HCT116 (cell line): ENCODE results near the gene NOC4L.

Source experiments
- CTCF ChIP-seq, 3 experiments: fragments of 200-600 bp in 1 of 3; sonication (generic) in 1 of 3; IDR thresholded peaks in 2 of 3; conservative IDR thresholded peaks in 1 of 3; 2 replicates each; pipeline ENCODE4 v1.5.1; 2012 to 2017; ENCODE audit warnings: low read depth in 2 of 3, low read length in 2 of 3, antibody characterized with exemption in 1 of 3, borderline replicate concordance in 1 of 3, control low read depth in 1 of 3, mild to moderate bottlenecking in 1 of 3, mixed read lengths in 1 of 3, mixed run types in 1 of 3, moderate library complexity in 1 of 3; ENCODE audit not compliant: insufficient read depth in 1 of 3
- ZNF274 ChIP-seq: fragments of 200-500 bp; sonication (Bioruptor generic); IDR thresholded peaks from 2 replicates; pipeline ENCODE4 v1.6.1; 2014; ENCODE audit warnings: mild to moderate bottlenecking, low read depth, low read length, inconsistent platforms

DNA sequence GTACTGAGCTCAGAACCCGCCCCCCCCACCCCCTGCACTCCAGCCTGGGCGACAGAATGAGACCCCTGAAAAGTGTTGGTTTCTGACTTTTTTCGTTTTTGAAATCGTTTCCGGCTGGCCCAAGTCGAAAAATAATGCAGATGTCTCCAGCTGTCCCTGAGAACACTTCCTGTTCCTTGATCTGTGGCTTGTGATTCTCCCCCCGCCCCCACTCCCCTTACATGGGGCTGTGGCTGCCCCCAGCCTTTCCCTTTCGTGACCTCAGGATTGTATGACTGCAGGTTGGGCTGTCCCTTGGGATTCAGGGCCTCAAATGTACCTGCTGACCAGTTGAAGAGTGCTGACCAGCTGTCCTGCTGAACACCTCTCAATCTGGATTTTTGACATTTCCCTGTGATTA is 34.1 kb downstream of the NOC4L start:
- no peak for TF ChIP-seq CTCF (IDR thresholded peaks at IDR 0.05 in 2 of 3, conservative IDR thresholded peaks at IDR 0.05 in 1 of 3; ENCODE audit: borderline replicate concordance in 1 of 3, insufficient read depth in 1 of 3, low read depth in 2 of 3, low read length in 2 of 3)
- TF ChIP-seq ZNF274 = no peak
